Measurements from ENCODE around the gene RPTOR. TPM values are rescaled to one million over a fixed set of nuclear protein-coding genes. Genes with fewer than 3 reads are reported as not detected.

RPTOR gene
- total RNA-seq, 1 experiment from 2014 or later = 15.2 TPM

DNA sequence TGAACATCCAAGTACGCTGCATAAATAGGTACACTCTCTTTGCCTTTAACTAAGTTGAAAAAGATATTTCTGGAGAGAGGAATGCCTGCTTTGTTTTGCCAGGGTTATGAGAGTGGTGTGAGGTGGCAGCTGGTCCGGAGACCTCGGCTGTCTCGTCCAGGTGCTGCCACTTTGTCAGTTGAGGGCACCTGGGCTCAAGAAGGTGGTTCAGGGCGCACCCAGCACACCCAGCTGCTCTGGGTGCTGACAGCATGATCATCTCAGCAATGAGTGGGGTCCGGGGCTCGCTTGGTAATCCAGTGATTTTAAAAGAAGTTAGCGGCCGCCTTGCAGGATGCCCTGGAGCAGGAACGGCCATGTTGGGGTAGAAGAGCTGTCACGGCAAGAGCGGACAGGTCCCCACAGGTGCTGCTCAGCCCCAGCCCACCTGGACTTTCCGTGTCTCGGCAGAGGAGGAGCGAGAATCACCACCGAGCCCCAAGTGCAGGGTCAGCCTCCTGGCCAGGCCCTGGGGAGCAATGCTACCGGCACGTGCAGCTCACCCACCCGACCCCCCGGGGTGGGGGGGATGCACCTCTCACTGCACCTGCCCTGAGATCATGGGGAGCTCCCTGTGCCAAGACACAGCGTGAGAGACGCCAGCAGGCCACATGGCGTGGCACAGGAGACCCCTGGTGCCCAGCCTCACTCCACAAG is 379.6 kb downstream of the RPTOR start:
- DNase-seq (ENCODE audit: low spot score) = no peak

DNA sequence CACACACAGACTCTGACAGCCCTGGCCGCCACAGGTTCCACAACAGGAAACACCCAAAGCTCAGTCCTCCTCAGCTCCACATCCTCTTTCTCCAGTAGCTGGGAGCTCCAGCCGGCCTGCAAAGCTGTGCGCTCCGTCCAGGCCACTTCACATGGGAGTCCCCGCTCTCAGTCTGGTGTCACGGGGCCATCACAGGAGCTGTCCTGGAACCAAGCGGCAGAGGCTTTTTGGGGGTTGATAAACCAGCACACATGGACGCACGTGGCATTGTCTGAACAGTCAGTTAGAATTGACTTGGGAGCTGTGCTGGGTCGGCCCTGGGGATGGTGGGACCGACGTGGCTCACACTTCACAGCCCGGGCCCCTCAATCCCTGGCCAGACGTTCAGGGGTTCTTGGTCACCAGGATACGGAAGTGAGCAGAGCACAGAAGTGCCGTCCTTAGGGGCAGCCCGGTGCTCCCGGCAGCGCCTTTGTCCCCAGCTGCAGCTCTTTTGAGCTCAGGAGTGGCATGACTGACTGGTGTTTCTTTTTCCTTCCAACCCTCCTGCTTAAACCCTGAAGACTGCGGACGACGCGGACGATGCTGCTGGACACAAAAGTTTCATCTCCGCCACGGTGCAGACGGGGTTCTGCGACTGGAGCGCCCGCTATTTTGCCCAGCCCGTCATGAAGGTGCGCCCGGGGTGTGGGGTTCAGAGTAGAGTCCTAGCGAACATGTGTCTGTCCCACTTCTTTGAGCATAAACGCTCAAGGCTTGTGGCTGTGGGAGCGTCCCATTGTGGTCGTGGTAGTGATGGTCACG is 380.4 kb downstream of the RPTOR start:
- no peak for DNase-seq (ENCODE audit: low spot score)

DNA sequence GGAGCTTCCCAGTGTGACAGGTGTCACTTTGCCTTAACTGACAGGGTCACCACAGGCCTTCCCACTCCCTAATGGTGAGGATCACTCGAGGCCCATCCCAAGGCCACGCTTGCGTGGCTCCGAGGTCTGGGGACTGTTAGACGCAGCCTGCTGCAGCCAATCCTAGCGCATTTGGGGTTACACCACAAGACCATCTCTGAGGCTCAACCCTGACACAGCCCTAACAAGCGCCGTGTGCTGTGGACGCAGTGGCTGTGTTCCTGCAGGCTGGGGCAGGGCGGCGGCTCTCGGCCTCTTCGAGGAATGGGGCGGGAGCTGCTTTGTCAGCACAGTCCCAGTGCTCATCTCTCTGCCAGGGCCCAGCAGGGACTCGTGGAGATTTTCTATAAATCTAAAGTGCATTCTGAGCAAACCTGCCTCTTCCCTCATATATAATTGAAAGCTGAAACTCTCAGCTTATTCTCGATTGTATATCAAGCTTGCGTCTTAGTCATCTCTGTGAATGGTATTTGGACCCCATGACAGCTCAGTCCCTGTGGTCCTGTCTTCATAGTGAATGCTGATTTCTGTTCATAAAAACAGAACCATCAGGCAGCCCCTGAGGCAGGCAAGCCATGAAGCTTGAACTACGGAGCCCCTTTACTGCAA is 381.2 kb downstream of the RPTOR start:
- no peak for DNase-seq (ENCODE audit: low spot score)

DNA sequence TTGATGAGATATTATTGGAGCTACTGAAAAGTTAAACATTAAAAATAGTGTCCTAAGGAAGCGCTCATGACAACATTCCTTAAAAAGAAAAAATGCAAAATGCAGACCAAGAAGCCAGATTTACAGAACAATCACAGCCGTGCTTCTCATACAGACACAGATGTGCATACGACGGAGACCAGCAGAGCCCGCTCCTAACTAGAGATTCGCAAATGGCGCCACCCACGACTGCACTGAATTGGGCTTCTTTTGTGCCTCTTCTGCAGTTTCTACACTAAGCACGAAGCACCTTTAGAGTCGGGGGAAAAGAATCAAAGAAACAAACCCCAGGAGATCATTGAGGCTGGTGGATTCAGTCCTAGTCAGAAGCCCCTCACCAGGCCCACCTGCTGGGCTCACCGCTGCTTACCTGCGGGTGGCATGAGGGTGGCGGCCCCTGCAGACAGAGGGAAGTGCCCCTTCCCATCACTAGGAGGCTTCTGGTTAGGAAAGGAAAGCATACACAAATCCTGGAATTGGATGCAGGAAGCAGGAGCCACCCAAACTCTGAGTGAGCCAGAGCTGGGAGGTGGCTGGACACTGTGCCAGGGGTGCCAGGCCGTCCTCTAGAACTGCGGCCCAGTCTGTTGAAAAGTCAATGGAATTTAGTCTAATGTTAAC is 382.1 kb downstream of the RPTOR start:
- DNase-seq (ENCODE audit: low spot score) = no peak

DNA sequence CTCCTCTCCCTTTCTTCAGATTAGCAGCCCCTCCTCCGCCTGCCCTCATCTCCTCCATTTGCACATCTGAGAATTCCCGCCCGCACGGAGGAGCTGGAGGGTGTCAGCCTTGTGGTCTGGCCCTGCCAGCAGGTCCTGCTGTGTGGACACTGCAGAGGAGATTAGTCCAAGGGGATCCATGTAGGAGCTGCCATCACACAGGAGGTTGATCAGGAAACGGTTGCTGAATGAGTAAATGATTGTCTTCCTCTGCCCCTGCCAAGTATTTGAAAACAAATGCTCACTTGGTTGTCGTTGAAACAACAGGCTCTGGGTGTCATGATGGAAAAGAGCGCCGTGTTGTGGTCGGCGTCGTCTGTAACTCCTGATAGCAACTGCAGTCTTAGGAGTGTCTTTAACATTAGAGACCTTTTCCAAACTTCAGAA is 383.2 kb downstream of the RPTOR start:
- DNase-seq (ENCODE audit: low spot score) = no peak

DNA sequence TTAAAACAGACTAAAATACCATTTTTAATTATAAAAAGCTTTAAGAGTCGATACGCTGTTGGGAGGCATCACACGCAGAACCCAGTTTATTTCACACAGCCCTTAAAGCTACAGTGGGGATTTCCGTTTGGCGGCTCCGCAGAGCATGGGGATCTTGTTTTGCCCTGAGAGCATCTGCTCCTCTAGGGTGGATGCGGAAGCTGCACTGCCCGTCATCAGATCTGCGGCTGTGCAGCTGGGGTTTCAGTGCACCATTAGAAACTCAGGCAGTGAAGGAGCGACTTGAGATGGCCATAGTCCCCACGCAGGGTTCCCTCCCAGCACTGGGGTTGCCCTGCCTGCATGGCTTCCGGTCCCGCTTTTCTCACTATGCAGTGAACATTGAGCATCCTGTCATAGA is 384.8 kb downstream of the RPTOR start:
- no peak for DNase-seq (ENCODE audit: low spot score)

DNA sequence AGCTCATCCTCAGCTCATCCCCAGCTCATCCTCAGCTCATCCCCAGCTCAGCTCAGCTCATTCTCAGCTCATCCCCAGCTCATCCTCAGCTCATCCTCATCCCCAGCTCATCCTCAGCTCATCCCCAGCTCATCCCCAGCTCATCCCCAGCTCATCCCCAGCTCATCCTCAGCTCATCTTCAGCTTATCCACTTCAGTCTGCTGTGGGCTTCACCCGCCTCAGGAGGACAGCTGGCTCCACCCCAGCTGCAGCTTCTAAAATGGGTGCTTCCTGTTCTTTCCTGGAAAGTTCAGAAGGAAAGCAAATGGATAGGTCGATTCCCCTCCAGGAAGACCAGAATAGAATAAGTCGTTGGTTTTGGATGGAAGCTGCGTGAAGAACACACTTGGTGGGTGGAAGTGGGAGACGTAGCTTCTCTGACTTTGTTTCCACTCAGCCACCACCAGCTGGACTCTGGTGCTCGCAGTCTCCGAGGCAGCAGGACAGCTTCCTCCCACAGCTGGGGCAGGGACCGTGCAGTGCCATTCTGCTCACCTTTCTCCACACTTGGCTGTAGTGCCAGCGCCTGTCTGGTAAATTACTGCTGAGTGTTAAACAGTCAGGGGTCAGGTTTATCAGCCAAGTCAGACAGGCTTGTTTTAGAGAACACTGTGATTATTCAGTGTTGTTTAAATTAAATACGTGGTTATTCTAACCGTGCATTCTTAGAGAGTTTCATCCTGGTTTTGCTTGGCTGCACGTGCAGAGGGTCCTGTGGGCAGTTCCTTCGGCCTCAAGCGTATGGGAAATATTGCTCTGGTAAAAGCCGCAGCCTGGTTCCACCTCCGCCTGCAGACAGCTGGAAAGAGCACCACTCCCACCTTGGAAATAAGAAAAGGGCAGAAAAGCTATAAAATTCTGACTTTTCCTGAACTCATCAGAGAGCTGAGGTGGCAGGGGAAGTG is 386.0 kb downstream of the RPTOR start:
- DNase-seq (ENCODE audit: low spot score) = no peak

DNA sequence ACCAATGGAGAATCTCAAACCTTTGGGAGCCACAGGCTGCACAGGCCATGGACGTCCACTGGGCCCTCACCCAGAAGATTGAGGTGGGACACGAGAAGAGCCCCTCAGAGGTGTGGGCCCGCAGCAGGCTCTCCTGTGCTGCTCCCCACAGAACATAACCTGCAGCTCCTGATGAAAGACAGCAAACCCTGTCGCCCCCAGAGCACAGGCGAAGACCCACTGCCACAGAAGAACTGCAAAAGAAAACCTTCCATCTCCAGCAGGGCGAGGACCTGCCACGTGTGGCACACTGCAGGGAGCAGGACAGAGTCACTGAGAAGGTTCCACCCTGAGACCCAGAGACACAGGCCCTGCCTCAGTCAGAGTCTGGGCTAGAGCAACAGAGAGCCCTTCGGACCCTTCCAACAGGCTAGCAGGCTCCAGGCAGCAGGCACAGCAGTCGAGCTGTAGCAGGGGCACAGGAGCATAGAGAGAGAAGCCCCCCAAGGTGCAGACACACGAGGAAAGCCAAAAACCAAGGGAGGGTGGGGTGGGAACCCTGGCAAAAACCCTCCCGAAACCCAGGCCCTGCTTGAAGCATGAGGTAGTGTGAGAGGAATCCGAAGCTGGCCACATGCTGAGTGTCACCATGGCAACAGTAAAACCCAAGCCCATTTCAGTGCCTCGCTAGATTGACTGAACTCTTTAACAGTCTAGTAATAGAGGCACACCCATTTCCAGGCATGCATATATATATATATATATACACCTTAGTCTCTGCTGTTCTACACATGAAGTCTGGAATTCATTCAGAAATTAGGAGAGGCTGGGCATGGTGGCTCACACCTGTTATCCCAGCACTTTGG is 387.0 kb downstream of the RPTOR start:
- no peak for DNase-seq (ENCODE audit: low spot score)

DNA sequence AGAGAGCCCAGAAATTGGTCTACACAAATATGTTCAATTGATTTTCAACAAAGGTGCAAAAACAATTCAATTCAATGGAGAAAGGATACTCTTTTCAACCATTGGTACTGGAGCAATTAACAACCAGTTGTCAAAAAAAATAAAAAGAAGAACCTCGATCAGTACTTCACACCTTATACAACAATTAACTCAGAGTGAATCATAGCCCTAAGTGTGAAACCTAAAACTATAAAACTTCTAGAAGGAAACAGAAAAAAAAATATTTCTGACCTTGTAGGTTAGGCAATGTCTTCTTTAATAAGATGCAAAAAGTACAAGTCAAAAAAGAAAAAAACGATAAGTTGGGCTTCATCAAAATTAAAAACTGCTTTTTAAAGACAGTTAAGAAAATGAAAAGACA is 390.9 kb downstream of the RPTOR start:
- no peak for DNase-seq (ENCODE audit: low spot score)

DNA sequence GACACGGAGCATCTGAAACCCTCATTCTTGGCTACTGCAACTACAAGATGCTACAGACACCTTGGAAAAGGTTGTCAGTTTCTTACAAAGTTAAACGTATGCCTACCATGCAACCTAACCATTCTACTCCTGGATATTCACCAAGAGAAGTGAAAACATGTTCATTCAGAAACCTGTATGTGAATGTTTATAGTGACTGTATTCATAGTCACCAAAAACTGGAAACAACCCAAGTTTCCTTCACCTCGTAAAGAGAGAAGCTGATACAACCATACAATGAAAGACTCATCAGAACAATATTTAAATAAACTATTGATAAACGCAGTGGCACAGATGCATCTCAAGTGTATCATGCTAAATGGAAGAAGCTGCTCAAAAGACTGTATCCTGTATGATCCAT is 391.6 kb downstream of the RPTOR start:
- no peak for DNase-seq (ENCODE audit: low spot score)

DNA sequence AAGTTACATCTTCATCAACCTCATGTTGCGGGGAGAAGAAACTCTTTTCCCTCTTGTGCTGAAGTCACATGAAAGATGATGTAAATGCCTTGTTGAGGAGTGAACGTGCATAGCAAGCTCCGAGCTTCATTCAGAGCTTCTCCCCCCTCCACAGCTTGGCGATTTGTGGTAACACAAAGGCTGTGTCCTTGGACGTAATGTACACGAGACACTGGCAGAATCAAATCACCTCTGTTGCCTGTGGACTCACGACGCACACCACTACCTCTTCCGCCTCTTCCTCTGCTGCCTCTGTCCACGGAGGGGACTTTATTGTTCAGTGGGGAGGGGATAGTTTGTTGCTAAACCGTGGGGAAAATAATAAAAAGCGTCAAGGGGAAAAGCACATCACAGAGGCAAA is 392.1 kb downstream of the RPTOR start:
- no peak for DNase-seq (ENCODE audit: low spot score)

DNA sequence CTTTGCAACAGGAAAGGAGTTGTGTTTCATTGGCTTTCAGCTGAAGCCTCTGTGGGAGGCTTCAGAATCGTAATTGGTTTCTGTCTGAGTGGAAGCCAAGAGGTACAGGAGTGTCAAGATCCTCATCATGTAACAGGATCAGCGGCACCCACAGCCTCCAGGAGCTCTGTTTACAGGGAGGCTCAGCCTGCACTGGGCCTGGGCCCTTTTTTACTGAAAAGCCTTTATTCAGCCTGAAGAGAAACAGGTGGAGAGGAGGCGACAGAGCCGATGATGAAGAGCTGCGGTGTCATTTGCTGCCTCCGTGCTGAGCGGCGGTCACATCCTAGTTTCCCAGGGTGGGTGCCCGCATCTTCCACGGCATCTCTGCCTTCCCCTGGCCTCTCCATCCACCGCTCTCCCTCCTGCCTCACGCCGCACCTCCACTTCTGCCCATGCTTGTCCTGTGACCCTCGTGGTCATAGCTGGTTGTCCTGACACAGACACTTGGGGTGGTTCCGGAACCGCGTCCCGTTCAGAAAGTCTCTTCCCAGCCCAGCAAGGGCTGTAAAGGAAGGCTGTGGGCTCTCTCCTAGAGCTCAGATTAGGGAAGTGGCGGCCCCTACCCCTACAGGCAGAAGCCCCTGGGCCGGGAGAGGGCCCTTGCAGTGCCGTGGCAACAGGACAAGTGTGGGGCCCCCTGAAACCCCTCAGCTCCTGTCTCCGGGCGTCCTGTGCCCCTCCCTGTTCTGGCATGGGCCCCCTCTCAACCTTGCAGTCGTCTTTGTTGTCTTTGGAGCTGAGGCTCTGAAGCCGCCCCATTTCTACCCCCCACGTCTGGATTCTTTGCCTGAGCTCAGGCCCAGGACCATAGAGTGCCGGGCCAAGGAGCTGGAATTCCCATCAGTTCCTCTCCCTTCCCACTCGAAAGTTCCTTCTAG is 393.1 kb downstream of the RPTOR start:
- no peak for DNase-seq (ENCODE audit: low spot score)

DNA sequence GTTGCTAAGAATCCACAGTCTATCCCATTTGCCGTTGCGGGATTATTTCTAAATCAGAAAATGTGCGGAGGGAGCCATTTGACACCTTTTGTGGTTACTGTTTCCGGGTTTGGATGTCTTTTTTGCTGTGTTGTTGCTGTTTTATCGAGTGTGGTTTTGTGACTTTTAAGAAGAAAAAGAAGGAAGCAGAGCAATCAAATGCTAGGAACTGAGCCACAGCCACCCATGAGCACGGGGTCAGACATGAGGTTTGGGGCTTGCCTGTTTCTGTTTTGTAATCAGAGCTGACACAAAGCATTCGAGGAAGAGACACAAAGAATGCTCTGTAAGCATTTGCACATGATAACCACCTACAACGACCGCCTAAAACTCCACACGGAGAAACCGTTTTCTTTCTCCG is 393.9 kb downstream of the RPTOR start:
- no peak for DNase-seq (ENCODE audit: low spot score)

DNA sequence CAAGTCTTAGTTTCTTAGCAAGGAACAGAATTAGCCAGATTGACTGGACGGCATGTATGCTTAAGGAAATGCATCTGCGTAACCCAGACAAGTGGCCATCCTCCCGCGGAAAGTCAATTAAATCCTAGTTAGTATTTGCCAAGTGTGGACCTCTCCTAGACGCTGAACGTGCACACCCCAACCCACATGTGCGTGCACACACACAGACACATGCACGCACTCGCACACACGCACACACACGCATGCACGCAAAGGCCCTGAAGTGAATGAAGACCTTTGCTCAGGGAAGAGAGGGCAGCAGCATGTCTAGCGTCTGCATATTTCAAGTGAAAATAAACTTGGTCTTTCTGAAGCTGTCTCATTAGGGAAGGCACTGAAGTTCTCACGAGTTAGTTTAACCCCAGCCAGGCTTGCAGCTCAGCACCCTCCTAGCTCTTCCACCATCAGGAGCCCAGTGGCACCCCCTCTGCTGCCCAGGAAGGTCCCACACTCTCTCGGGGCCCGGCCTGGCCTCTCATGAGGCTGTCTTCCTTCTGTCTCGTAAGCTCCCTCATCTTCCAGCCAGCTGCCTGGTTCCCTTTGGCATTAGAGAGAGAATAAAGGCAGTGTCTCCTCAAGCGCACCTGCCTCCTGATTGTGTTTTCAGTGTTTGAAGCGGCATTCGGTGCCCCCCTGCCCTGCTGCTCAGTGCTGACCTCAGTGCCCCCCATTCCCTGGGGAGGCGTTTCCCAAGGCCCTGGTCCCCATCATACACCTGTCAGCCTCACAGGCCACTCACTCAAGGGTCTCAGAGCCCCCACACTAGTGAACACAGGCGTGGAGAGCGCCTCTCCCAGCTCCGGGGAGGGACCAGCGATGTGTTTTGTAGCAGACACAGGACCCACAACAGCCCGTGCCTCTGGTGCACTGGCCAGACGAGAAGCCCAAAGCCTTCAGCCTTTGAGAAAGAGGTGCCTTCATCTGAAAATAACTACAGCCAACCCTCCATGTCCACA is 394.8 kb downstream of the RPTOR start:
- DNase-seq (ENCODE audit: low spot score) = no peak

DNA sequence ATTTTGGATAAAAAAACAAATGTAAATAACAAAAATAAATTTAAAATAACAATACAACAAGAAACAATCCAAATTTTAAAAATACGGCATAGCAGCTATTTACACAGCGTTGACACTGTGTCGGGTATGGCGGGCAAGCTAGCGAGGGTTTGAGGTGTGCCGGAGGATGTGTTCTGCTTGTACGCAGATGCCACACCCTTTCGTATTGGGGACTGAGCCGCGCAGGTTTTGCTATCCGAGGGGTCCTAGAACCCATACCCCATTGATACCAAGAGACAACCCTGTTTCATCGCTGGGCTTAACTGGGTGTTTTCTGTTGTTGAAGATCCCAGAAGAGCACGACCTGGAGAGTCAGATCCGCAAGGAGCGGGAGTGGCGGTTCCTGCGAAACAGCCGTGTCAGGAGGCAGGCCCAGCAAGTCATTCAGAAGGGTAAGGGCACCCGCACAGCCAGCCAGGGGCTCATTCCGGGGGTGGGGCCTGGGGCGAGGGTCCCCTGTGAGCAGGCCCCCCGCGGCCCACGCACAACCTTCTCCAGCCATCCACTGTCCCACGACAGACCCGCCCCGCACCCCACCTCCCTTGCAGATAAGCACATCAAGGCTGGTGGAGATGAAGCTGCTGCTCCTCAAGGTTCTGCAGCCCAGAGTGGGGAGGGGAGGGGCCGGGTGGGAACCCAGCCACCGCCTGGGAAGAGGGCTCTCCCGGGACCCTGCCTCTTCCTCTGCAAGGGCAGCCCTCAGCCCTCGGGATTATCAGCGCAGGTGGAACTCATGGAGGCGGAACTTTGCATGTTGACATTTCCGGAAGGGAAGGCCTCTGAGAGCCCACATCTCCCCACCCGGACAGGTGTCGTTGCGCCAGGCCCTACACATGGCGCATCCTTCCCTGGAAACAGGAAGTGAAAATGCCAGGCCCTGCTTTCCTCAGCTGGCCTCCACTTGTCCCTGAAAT is 395.8 kb downstream of the RPTOR start:
- no peak for DNase-seq (ENCODE audit: low spot score)

DNA sequence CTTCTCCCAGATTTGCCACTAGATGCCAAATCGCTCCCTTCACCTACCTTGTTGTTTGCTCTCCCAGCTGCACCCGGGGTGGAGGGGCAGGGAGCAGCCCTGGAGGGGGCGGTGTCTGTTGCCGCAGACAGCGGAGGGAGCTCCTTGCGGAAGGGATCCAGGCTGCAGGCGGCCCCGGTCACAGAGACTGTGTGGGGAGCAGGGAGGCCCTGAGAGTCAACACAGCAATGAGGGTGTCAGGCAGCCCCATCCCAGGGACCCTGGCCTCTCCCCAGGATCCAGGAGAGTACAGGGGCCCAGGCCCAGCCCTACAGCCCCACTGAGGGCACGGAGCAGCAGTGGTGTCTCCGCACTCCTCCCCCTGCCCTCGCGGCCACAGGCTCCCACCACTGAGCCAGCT is 396.5 kb downstream of the RPTOR start:
- DNase-seq (ENCODE audit: low spot score) = no peak
